Fibroblast of villous mesenchyme (primary cell): Measurements from ENCODE around the gene CREBBP. TPM values are rescaled to one million over a fixed set of nuclear protein-coding genes. Genes with fewer than 3 reads are reported as not detected.

Source experiments
- DNase-seq: peaks from one replicate; pipeline ENCODE4 v3.0.0-alpha.2; 2010; ENCODE audit warnings: low read depth
- H3K4me3 ChIP-seq: 2 replicates; pipeline ENCODE4 v1.5.1; 2011; ENCODE audit warnings: low read depth, mild to moderate bottlenecking, low read length
- CTCF ChIP-seq: IDR thresholded peaks from 2 replicates; pipeline ENCODE4 v1.5.1; 2012; ENCODE audit warnings: low read depth, mild to moderate bottlenecking, low read length; ENCODE audit not compliant: insufficient read depth
- total RNA-seq: library from RNA; depleted of rRNA; stranded (reverse); fragments of >200 nt; gene quantifications from 2 replicates; pipeline ENCODE4 v1.2.3, GENCODE V29; 2012

Gene CREBBP
- total RNA-seq, 1 donor = 32.0 TPM

- TF ChIP-seq CTCF = no peak
- no peak overlapping the region for H3K4me3 ChIP-seq
- DNase-seq = peak; percentile 60
These were observed 190.8 kb downstream of the CREBBP start for GRCh38 chr16:3689731-3690130.

GRCh38 chr16:3687792-3688191, 192.7 kb downstream of the CREBBP start:
- TF ChIP-seq CTCF = no peak
- no peak overlapping the region for H3K4me3 ChIP-seq
- no peak for DNase-seq

- TF ChIP-seq CTCF = no peak
- no peak overlapping the region for H3K4me3 ChIP-seq
- no peak for DNase-seq
These were observed 193.5 kb downstream of the CREBBP start for GRCh38 chr16:3687021-3687420.

- no peak for TF ChIP-seq CTCF
- H3K4me3 ChIP-seq = no peak overlapping the region
- no peak for DNase-seq
These were observed 199.3 kb downstream of the CREBBP start for GRCh38 chr16:3681206-3681605.

- DNase-seq = no peak
- H3K4me3 ChIP-seq = no peak overlapping the region
- no peak for TF ChIP-seq CTCF
These were observed 202.5 kb downstream of the CREBBP start for GRCh38 chr16:3677994-3678393.

- TF ChIP-seq CTCF = no peak
- DNase-seq = no peak
- no peak overlapping the region for H3K4me3 ChIP-seq
These were observed 204.8 kb downstream of the CREBBP start for GRCh38 chr16:3675601-3676130.

Other genes starting within 250 kb of the CREBBP start
- 10.3 and 16.4 TPM in 2 replicates for gene DNASE1, start 226.0 kb downstream of the CREBBP start, total RNA-seq
- gene TRAP1, start 163.2 kb downstream of the CREBBP start, total RNA-seq = 59.6 and 63.8 TPM in 2 replicates
- gene ADCY9, start 235.7 kb upstream of the CREBBP start, total RNA-seq = 38.0 and 44.1 TPM in 2 replicates